B cell (primary cell): Measurements from ENCODE around the gene KMT2D. TPM values are rescaled to one million over a fixed set of nuclear protein-coding genes. Genes with fewer than 3 reads are reported as not detected.

ENCODE experiments used
- ATAC-seq: fragments of 200-7000 bp; cut with Tn5 transposase; one replicate; pipeline ENCODE4 v1.10.0; 2021; ENCODE audit warnings: low read depth, mild to moderate bottlenecking, moderate number of reproducible peaks, moderate library complexity
- CTCF ChIA-PET: fragments of 350-600 bp; sonication (Branson Sonifier 250); formaldehyde crosslinking; loops from one replicate; lab custom pipeline; 2021; ENCODE audit warnings: antibody characterized with exemption, inconsistent platforms; lab: Charles Lee
- POLR2A ChIA-PET: fragments of 350-600 bp; sonication (Branson Sonifier 250); formaldehyde crosslinking; loops from one replicate; lab custom pipeline; 2021; ENCODE audit warnings: antibody characterized with exemption; lab: Charles Lee
- DNase-seq: peaks from one replicate; pipeline ENCODE4 v3.0.0; 2013
- H2AFZ ChIP-seq: 2 replicates; pipeline ENCODE4 v1.6.1; 2012; ENCODE audit warnings: mild to moderate bottlenecking, low read depth, low read length; ENCODE audit not compliant: insufficient read depth, poor library complexity, severe bottlenecking
- H3K27ac ChIP-seq, 2 donors: 1 replicate in 1 of 2; 2 replicates in 1 of 2; pipeline ENCODE4 v1.5.1; 2012 to 2013; ENCODE audit warnings: low read length in 2 of 2, mild to moderate bottlenecking in 2 of 2, moderate library complexity in 1 of 2
- H3K27me3 ChIP-seq, 4 experiments: fragments of 200-600 bp in 1 of 4; sonication (generic) in 1 of 4; replicated peaks in 1 of 4; 1 replicate in 2 of 4; 2 replicates in 2 of 4; pipeline versions ENCODE4 v1.6.1 to v1.7.0; 2013 to 2016; ENCODE audit warnings: low read length in 3 of 4, mild to moderate bottlenecking in 2 of 4, mixed read lengths in 1 of 4, moderate library complexity in 1 of 4; ENCODE audit not compliant: insufficient read depth in 4 of 4, control insufficient read depth in 3 of 4; ENCODE audit errors: control extremely low read depth in 1 of 4
- H3K36me3 ChIP-seq, 2 experiments: replicated peaks in 1 of 2; 1 replicate in 1 of 2; 2 replicates in 1 of 2; pipeline versions ENCODE4 v1.6.1 to v1.7.1; 2013; ENCODE audit warnings: low read length in 1 of 2; ENCODE audit not compliant: insufficient read depth in 2 of 2, control insufficient read depth in 1 of 2; ENCODE audit errors: control extremely low read depth in 1 of 2, extremely low read depth in 1 of 2
- H3K4me1 ChIP-seq, 2 donors: fragments of 200-600 bp in 1 of 2; sonication (generic) in 1 of 2; 1 replicate in 1 of 2; 2 replicates in 1 of 2; pipeline versions ENCODE4 v1.5.1 to v1.6.1; 2013 to 2017; ENCODE audit warnings: low read length in 2 of 2; ENCODE audit not compliant: control insufficient read depth in 2 of 2, insufficient read depth in 2 of 2
- H3K4me2 ChIP-seq: replicated peaks from 2 replicates; pipeline ENCODE3; 2012; ENCODE audit warnings: mild to moderate bottlenecking, low read depth, low read length; ENCODE audit not compliant: poor library complexity, severe bottlenecking
- H3K4me3 ChIP-seq, 5 experiments: fragments of 200-600 bp in 1 of 5; sonication (generic) in 1 of 5; 1 replicate in 3 of 5; 2 replicates in 2 of 5; pipeline versions ENCODE4 v1.5.1 to v1.7.0; 2011 to 2016; ENCODE audit warnings: low read length in 4 of 5, mild to moderate bottlenecking in 4 of 5, low read depth in 2 of 5, control low read depth in 1 of 5, moderate library complexity in 1 of 5; ENCODE audit not compliant: insufficient read depth in 1 of 5; ENCODE audit errors: control extremely low read depth in 1 of 5, extremely low read depth in 1 of 5
- H3K79me2 ChIP-seq: fragments of 200-600 bp; sonication (generic); one replicate; pipeline ENCODE4 v1.6.0; 2016; ENCODE audit warnings: low read length; ENCODE audit not compliant: control insufficient read depth, insufficient read depth
- H3K9ac ChIP-seq: fragments of 200-600 bp; sonication (generic); 2 replicates; pipeline ENCODE4 v1.6.1; 2017; ENCODE audit warnings: mild to moderate bottlenecking, low read length, moderate library complexity
- H3K9me3 ChIP-seq, 3 donors: one replicate each; pipeline versions ENCODE4 v1.6.1 to v1.7.1; 2013; ENCODE audit warnings: low read length in 2 of 3; ENCODE audit not compliant: control insufficient read depth in 2 of 3, insufficient read depth in 1 of 3; ENCODE audit errors: control extremely low read depth in 1 of 3
- H4K20me1 ChIP-seq: 2 replicates; pipeline ENCODE4 v1.6.0; 2012; ENCODE audit warnings: mild to moderate bottlenecking, low read length; ENCODE audit not compliant: insufficient read depth, control insufficient read depth, poor library complexity, severe bottlenecking
- H3K27ac Mint-ChIP-seq: one replicate; pipeline ENCODE4 v1.8.0; 2021; ENCODE audit warnings: mixed read lengths
- H3K27me3 Mint-ChIP-seq: one replicate; pipeline ENCODE4 v1.8.0; 2021; ENCODE audit warnings: mixed read lengths
- H3K4me1 Mint-ChIP-seq: one replicate; pipeline ENCODE4 v1.8.0; 2021; ENCODE audit warnings: mixed read lengths
- H3K4me3 Mint-ChIP-seq: one replicate; pipeline ENCODE4 v1.8.0; 2021; ENCODE audit warnings: mixed read lengths
- H3K9me3 Mint-ChIP-seq: one replicate; pipeline ENCODE4 v1.8.0; 2022; ENCODE audit warnings: mixed read lengths; ENCODE audit not compliant: insufficient read depth
- CTCF ChIP-seq: fragments of 200-600 bp; IDR thresholded peaks from one replicate; pipeline ENCODE4 v1.8.0; 2022; ENCODE audit warnings: antibody characterized with exemption, mild to moderate bottlenecking
- EZH2 ChIP-seq: IDR thresholded peaks from 2 replicates; pipeline ENCODE4 v1.6.1; 2012; ENCODE audit warnings: borderline replicate concordance, low read depth, mild to moderate bottlenecking, moderate library complexity, low read length; ENCODE audit not compliant: insufficient read depth, poor library complexity, severe bottlenecking
- WGBS: methylation state at CpG from one replicate; pipeline ENCODE4 v1.1.5; 2013; ENCODE audit warnings: missing lambda C conversion rate; ENCODE audit not compliant: insufficient coverage; 5-methylcytosine and 5-hydroxymethylcytosine counted together
- intact Hi-C: fragments of 100-400 bp; cut with micrococcal nuclease; formaldehyde crosslinking; loops from one replicate; pipeline ENCODE4 v1.10.0; 2022
- polyA plus RNA-seq: library from polyadenylated mRNA; depleted of rRNA; stranded (reverse); fragments of >200 nt; gene quantifications from 2 replicates; pipeline ENCODE4 v1.2.3, GENCODE V29; 2012
- total RNA-seq, 2 donors: library from RNA; stranded (reverse); fragments of 120-200 nt in 1 of 2; gene quantifications; 1 replicate in 1 of 2; 2 replicates in 1 of 2; pipeline versions ENCODE4 v1.2.3 to v1.2.4, GENCODE V29; 2013 to 2022

Gene KMT2D
- total and polyA plus RNA-seq, 2 donors (not counting 1 experiment from before 2014, with no cell fraction given): 64.0 to 179 TPM

GRCh38 chr12:49068879-49069506, 8.4 kb upstream of the KMT2D start:
- ATAC-seq (no peak), DNase-seq (peak; percentile 26)
- peaks cover 10 to 15% of the 10 kb centered on the region in 2 donors for H3K4me1 ChIP-seq
- peak overlapping the region; percentile 69 to 96 (median 87) for H3K4me3 ChIP-seq
- Mint-ChIP-seq H3K27me3 (no peaks in the 10 kb centered on the region), H3K4me3 (peak overlapping the region; percentile 94), H3K9me3 (no peaks in the 10 kb centered on the region), H3K4me1 (peaks cover 21% of the 10 kb centered on the region), H3K27ac (peak overlapping the region; percentile 86)
- H3K9me3 ChIP-seq: no peaks in the 10 kb centered on the region
- peak overlapping the region; percentile 91 for H3K4me2 ChIP-seq
- peak overlapping the region; percentile 90 for H3K9ac ChIP-seq
- no peaks in the 10 kb centered on the region for H3K27me3 ChIP-seq
- ChIA-PET POLR2A (interaction anchor here (0.9 to 2.2 kb wide), 6 partner anchors 9 to 119 kb away, joined by 3 to 12 read pairs (median 6); partner anchors contain the start of genes KMT2D, TUBA1A and TUBA1B), CTCF (interaction anchor here (0.7 to 11.4 kb wide), 12 partner anchors 9 to 298 kb away, joined by 3 to 144 read pairs (median 4); partner anchors contain the start of genes KMT2D and SPATS2)
- peak overlapping the region; percentile 61 to 92 for H3K27ac ChIP-seq
- H3K79me2 ChIP-seq: peaks cover 10% of the 10 kb centered on the region
- intact Hi-C loops: loop anchor here (1.0 to 10.0 kb wide), 3 partner anchors 13 to 354 kb away; partner anchors contain the start of genes CCNT1 and PRKAG1
- no peaks in the 10 kb centered on the region for H4K20me1 ChIP-seq
- H2AFZ ChIP-seq: peak overlapping the region; percentile 98
- 21% methylated on average over 18 of the region's 21 CpGs for WGBS
- TF ChIP-seq CTCF (no peak), EZH2 (no peak)
- H3K36me3 ChIP-seq: peaks cover 0 to 7% of the 10 kb centered on the region in 2 experiments

GRCh38 chr12:49066120-49066519, 5.5 kb upstream of the KMT2D start:
- no peaks in the 10 kb centered on the region for H3K27me3 ChIP-seq
- no peak overlapping the region for H2AFZ ChIP-seq
- H3K4me3 Mint-ChIP-seq: no peak overlapping the region
- intact Hi-C loops: loop anchor here (10.0 kb wide), 1 partner anchor 351 kb away; the partner anchor contains the start of gene CCNT1
- peaks cover 28% of the 10 kb centered on the region for H3K4me1 Mint-ChIP-seq
- peaks cover 17% of the 10 kb centered on the region for H3K79me2 ChIP-seq
- 95% methylated on average over 4 of the region's 4 CpGs for WGBS
- peaks cover 0 to 7% of the 10 kb centered on the region in 2 experiments for H3K36me3 ChIP-seq
- DNase-seq: no peak
- no peak overlapping the region for H3K4me3 ChIP-seq
- H4K20me1 ChIP-seq: no peaks in the 10 kb centered on the region
- H3K27ac ChIP-seq: no peak overlapping the region
- ChIA-PET POLR2A (interaction anchor here (0.5 kb wide), 1 partner anchor 97 kb away, joined by 4 read pairs; no protein-coding TSS in a partner anchor), CTCF (interaction anchor here (0.7 to 11.4 kb wide), 10 partner anchors 7 to 218 kb away, joined by 3 to 199 read pairs (median 10); partner anchors contain the start of genes DHH and TUBA1A)
- H3K9ac ChIP-seq: no peak overlapping the region
- no peaks in the 10 kb centered on the region for H3K27me3 Mint-ChIP-seq
- no peaks in the 10 kb centered on the region for H3K9me3 Mint-ChIP-seq
- H3K9me3 ChIP-seq: no peaks in the 10 kb centered on the region
- TF ChIP-seq EZH2 (no peak), CTCF (no peak)
- peaks cover 14 to 21% of the 10 kb centered on the region in 2 donors for H3K4me1 ChIP-seq
- no peak overlapping the region for H3K4me2 ChIP-seq
- ATAC-seq: no peak
- no peak overlapping the region for H3K27ac Mint-ChIP-seq
